HG02852 (cell line): ENCODE results near the gene KIDINS220.

Experiments
- ATAC-seq: cut with Tn5 transposase; IDR thresholded peaks from one replicate; pipeline ENCODE4 v1.9.1; 2021; ENCODE audit warnings: mild to moderate bottlenecking, moderate library complexity; ENCODE audit not compliant: unreplicated experiment

KIDINS220 gene

GRCh38 chr2:8806885-8807704 lies 30.3 kb downstream of the KIDINS220 start:
- ATAC-seq = no peak

GRCh38 chr2:8805278-8806210 lies 31.9 kb downstream of the KIDINS220 start:
- no peak for ATAC-seq

- ATAC-seq = peak; percentile 99
Measured at GRCh38 chr2:8803658-8804379, 33.6 kb downstream of the KIDINS220 start.

DNA sequence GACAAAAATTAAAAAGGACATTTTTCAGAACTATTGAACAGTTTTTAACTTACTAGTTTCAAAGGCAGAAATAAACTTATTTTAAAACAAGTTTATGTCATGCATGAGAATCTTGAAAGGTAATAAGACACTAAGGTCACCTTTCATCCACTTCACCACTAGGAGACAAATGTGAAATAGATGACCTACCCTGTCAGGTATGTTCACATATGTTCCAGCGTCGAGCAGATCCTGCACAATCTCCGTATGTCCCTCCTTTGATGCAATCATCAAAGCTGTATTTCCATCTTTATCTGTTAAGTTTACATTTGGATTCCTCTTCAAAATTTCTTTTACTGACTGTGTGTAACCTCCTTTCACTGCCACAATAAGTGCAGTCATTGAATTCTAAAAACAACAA lies 34.7 kb downstream of the KIDINS220 start:
- ATAC-seq = no peak

DNA sequence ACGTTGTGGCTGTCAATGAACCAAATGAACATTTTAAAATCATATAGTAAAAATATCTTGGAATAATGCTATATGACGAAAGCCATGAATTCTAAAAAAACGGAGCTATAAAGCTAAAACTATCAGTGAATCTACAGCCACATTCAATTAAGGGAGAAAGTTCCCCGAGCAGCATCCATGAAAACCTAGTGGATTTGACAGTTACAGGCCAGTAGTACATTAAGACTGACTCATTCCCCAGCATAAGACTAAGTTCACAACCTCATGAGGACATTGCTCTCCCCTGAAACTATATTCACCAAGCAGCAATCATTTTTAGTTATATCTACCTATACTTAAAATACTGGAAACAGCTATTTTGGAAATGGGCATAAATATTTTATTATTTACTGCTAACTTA lies 36.6 kb downstream of the KIDINS220 start:
- ATAC-seq = no peak

DNA sequence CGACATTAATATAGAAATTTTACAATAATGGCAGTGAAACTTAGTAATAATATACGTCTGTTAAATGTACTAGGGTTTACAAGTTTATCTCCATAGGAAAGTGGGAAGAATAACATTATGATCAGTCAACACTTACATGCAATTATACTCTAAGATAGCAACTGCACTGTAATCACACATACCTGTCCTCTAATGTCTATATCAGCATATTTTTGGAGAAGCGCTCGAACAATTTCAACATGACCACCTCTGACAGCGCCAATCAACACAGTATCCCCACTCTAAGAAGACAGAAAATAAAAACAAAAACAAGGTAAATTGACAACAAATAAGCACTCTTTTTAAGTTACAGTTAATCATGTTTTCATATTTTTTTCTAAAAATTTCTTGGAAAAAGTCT lies 37.2 kb downstream of the KIDINS220 start:
- ATAC-seq = no peak

DNA sequence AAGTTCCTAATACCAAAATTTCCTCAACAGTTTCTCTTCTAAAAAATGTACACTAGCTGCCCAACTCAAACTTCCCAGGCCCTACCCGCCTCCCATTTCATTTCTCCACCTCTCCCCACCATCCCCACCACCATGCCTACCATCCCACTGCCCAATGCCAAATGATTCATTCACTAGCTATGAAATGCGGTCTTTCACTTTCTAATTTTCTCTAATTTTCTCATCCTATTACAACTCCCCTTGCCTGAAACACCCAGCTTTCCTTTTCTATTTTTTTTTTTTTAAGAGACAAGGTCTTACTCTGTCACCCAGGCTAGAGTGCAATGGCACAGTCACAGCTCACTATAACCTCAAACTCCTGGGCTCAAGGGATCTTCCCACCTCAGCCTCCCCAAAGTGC lies 38.4 kb downstream of the KIDINS220 start:
- no peak for ATAC-seq

- no peak for ATAC-seq
Measured at GRCh38 chr2:8798393-8798792, 39.0 kb downstream of the KIDINS220 start.

GRCh38 chr2:8797682-8798081 lies 39.7 kb downstream of the KIDINS220 start:
- ATAC-seq = no peak

DNA sequence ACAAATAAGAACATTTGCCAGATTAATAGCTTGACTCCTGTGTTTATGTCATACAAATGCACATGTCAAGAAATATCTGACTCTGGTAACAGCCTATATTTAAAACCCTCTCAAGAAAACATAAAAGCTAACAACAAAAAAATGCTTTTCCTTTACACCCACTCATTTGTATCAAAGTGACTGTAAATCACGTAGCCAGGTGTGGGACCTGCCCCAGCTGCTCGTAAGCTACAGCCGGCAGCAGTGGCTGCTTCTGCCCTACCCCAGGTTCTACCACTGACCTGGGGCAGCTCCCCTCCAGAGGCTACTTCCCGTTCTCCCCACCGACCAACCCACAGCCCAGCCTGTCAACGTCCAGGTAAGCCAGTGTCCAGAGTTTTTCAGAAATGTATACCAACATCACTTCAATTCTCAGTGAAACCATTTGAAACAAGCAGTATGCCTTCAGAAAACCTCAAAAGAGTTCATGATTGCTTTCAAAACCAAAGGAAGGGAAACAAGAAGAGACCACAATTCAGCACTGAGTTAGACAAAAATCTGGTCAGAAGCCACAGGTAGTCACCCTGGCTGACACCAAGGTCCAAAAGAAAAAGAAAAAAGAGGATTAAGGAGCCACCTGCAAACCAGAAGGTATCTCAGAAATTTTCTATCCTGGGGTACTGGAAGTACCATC lies 40.4 kb downstream of the KIDINS220 start:
- peak; percentile 91 for ATAC-seq

DNA sequence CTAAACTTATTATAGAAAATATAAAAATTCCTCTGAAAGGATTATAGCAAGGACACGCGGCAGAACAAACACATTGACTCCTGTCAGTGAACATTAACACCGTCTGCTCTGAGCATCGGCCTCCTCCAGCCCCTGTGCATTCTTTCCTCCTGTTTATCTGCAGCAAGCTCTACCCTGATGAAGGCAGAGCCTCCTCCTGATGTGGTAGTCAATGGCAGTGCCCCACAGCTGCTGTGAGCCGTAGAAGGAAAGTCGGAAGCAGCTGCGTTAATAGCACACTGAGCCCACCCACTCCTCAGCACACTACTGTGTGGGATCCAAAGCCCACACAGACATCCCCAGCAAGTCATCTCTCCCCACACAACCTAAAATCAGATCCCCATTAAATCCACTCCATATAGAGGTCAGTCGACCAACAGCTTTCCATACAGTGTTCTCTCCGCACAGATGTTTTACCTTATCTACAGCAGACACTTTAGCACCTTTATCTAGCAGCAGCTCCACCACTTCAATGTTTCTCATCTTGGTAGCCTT lies 41.0 kb downstream of the KIDINS220 start:
- no peak for ATAC-seq

GRCh38 chr2:8794923-8795825 lies 42.2 kb downstream of the KIDINS220 start:
- ATAC-seq = no peak

DNA sequence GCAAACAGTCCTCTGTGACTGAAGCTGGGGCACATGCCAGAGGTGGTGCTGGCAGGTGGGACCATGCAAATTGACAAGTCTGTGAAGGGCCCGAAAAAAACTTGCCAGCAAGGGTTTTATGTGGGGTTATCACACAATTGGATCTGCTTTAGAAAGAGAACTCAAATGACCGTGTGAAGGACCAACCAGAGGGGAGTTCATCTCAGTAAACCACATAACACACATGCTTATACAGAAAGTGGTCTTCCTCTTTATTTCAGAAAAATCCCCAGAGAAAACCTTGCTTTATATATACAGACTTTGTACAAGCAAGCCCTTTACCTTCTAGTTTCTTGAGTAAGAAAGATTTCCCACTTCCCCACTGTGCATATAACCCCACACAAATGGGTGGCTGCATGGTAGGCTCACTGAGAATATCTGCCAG lies 46.7 kb downstream of the KIDINS220 start:
- peak; percentile 81 for ATAC-seq

DNA sequence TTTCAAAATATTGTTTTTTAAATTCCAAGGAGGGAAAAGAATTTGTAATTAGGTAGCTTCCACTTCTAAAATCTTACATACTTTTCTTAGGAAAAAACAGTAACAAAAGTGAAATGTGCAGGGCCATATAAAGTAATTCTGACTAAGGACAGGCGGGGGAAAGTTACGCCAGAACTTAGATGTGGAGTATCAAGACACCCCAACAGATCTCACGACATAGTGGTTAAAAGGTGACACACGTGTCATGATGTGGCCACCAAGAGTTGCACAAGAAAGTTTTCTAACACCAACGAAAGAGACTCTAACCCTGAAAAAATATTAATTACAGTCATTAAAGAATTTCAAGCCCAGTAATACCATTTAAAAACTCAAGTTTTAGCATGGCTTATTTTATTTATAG lies 51.0 kb downstream of the KIDINS220 start:
- no peak for ATAC-seq

GRCh38 chr2:8779795-8780671 lies 57.4 kb downstream of the KIDINS220 start:
- no peak for ATAC-seq

- ATAC-seq = no peak
Measured at GRCh38 chr2:8774371-8774770, 63.0 kb downstream of the KIDINS220 start.

DNA sequence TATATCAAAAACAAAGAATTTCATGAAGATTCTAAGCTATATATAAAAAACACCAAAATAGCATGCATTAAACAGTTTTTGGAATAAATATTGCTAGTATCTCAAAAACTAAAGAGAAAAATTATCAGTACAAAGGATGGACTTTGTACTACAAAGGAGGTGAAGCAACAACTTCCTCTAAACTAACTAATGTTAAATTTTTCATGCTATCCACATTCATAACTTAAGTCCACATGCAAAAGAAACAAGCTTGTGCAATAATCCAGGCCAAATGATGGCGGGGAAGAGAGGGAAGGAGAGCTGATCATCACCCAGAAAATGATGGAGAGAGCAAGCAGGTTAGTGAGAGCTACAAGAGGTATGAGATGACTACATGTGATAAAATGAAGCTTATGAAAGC lies 70.1 kb downstream of the KIDINS220 start:
- no peak for ATAC-seq

GRCh38 chr2:8761529-8762164 lies 75.8 kb downstream of the KIDINS220 start:
- ATAC-seq = no peak
